Epithelial cell of esophagus (primary cell): ENCODE measurements around the gene BEST3.
A peak's percentile ranks its signal among the peaks of the same experiment; 100 is the strongest.

Experiments
- DNase-seq: peaks from one replicate; pipeline ENCODE4 v3.0.0; 2010; ENCODE audit warnings: low read depth
- H3K4me3 ChIP-seq: 2 replicates; pipeline ENCODE4 v1.5.1; 2011; ENCODE audit warnings: mild to moderate bottlenecking, low read length, control low read depth
- TF ChIP-seq, protein P1 (sequence below): IDR thresholded peaks from 2 replicates; pipeline ENCODE4 v1.5.1; 2011; ENCODE audit warnings: low read depth, mild to moderate bottlenecking, low read length, control low read depth, inconsistent platforms; ENCODE audit not compliant: insufficient read depth; ENCODE audit errors: missing control alignments

The BEST3 gene

DNA sequence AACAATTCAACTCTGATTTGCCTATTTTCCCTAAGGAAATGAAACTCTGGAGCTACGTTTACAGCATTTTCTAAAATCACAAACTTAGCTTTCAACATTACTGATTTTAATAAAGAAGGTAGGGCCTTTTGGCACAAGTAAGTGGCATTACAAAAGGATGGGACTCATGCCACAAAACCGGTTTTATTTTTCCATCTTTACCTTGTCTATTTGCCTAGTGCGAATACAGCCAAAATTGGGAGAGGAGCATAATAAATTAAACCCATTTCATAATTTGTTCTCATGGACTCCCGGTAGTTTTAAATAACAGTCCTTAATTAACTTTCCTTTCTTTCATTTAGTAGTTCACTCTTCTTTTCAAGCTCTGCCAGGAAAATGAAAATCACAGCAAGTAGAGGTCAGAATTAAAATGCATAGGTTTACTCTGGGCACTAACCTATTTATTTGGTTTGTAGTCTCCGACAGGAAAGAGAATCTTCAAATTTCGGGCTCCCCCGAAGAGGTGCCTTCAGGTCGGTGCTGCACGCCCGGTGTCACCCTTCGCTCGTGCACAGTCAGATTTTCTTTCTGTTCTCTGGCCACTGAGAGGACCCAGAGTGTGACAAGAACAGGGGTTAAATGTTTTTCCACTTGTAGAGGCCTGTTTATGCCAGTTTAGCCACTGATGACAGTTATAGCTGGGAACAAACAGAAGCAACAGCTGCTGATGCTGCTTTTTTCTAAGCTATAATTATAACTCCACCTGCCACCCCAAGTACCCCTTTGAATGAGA, at the start of gene BEST3:
Gene BEST3, minus strand, starts transcription at position 535 of the 772 bp plus-strand sequence. CDS start 1,505 bp downstream, outside the sequence.
- DNase-seq: no peak

DNA sequence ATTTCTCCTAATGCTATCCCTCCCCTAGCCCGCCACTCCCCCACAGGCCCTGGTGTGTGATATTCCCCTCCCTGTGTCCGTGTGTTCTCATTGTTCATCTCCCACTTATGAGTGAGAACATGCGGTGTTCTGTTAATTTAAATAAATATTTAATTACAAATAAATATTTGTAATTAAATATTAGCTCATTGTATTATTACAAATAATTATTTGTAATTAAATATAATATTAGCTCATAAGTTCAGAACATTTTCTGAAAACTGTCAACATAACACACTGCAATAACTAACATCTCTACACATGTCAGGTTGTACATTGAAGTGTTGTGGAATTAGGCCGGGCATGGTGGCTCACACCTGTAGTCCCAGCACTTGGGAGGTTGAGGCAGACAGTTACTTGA, 45.0 kb upstream of the BEST3 start:
- TF ChIP-seq, protein P1, sequence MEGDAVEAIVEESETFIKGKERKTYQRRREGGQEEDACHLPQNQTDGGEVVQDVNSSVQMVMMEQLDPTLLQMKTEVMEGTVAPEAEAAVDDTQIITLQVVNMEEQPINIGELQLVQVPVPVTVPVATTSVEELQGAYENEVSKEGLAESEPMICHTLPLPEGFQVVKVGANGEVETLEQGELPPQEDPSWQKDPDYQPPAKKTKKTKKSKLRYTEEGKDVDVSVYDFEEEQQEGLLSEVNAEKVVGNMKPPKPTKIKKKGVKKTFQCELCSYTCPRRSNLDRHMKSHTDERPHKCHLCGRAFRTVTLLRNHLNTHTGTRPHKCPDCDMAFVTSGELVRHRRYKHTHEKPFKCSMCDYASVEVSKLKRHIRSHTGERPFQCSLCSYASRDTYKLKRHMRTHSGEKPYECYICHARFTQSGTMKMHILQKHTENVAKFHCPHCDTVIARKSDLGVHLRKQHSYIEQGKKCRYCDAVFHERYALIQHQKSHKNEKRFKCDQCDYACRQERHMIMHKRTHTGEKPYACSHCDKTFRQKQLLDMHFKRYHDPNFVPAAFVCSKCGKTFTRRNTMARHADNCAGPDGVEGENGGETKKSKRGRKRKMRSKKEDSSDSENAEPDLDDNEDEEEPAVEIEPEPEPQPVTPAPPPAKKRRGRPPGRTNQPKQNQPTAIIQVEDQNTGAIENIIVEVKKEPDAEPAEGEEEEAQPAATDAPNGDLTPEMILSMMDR: no peak
- no peak for DNase-seq

More for the DNA sequence above, at the start of gene BEST3:
- TF ChIP-seq, protein P1: no peak
- H3K4me3 ChIP-seq: no peak within 1 kb of the TSS

DNA sequence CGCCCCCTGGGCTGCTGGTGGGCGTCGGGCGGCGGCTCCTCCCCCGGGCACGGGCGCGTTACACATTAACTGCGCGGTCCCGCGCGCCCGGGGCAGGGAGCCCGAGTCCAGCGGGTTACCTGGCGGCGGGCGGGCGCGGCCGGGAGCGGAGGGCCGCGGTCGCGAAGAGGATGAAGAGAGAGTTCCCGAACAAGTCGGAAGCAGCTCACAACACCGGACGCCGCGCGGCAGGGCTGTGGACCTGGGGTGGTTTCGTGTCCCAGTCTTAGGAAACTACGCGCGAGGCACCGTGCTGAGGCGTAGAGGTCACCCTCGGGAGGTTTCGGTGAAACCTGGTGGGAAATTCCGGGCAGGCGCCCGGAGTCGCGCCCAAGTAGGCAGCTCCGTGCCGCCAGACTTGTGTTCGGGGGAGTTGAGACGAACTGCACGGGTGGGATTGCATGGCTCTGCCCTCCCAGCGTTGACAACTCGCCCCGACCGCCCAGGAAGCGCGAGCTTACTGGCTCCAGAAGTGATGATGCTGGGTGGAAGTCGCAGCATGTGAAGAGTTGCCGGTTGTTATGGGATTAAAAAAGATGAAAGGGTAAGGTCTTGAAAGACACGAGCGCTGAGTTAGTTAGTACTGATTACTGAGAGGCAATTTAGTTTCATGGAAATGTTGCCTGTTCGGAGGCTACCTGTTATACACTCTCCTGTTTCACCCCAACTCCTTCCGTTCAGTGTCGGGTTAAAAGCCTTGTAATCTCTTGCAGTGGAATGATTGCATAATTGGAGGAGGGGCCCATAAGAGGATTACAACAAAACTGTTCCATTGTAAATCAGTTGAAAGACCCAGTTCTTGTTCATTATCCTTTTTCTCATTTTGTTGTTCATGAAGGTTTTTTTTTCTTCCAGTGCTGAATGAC, 40.4 kb upstream of the BEST3 start:
- DNase-seq: peak; percentile 75
- H3K4me3 ChIP-seq: peak overlapping the region; percentile 84
- TF ChIP-seq, protein P1: no peak

More for the DNA sequence above, 45.0 kb upstream of the BEST3 start:
- H3K4me3 ChIP-seq: no peak overlapping the region

DNA sequence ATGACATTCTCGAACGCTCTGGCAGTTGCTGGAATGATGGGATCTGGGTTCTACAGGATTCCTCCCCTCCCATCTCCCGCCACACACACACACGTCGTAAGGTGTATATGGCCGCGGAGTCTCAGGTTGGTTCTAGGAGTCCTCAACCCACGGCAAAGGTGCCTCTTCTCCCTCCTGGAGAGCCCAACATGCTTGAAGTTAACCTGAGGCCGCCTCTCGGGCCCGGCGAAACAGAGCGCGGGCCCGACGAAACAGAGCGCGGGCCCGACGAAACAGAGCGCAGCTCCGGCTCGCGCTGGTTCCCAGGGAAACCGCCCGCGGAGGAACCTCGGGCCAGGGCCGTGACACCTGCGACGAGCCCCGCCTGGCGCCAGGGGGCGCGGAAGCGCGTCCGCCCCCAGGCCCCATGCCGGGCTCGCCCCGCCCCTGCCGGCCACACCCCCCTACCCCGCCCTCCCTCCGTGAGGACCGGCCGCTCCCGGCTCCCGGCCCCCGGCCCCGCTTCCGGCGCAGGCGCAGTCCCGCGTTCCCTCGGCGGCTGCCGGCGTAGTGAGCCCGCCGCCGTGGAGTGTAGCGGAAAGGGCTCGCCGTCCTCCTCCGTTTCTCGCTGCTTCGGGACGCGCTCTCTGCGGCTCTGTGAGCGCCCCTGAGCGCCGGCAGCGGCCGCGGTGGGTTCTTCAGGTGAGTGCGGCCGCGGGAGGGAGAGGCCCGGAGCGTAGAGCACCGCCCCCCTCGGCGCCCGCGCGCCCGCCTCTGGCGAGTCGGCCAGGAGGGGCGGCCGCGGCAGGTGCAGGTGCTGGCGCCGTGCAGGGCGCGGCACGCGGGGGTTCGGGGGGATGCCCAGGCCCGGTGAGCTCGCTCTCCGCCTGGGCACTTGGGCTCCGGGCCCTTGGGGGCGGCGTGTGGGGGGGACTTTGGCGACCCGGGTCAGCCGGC, 39.5 kb upstream of the BEST3 start, which contains the start of gene RAB3IP:
Gene RAB3IP, plus strand, starts transcription at position 510 of the 936 bp plus-strand sequence. CDS start 16,549 bp downstream, outside the sequence.
- TF ChIP-seq, protein P1: peak; percentile 27
- H3K4me3 ChIP-seq: peak within 1 kb of the TSS; percentile 84
- DNase-seq: peak; percentile 85

DNA sequence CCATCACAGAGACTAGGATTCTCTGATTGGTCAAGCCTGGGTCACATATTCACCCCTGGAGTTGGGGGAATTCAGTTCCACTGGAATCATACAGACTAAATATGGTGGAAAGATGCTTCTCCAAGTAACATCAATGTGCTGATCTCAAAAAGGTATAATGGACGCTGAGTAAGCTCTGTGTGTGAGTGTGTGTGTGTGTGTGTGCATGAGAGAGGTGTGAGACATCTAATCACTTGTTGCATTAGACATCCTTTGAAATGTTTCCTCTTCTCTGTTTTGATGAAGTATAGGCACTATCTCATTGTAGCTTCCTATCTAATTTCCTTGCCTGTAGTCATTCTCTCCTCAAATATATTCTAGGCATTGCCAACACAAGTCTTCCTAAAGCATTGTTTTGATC, 34.5 kb upstream of the BEST3 start:
- TF ChIP-seq, protein P1: no peak
- H3K4me3 ChIP-seq: no peak overlapping the region

DNA sequence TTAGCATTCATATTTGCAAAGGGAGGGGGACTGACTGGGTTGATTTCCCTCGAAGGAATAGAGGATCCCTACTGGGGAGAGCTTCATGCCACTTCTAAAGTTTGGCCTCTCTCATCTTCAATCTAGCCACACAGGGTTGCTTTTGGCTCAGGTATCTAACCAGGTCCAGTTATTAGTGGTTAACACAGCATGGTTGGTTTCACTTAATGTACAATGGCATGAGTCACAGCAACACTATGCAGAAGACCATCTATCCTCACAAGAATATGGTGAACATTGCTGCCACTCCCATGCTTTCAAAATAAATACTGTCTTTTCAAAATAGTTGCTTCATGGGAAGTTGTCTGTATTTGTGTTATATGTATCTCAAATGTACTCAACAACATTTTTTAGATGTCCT, 33.0 kb upstream of the BEST3 start:
- no peak overlapping the region for H3K4me3 ChIP-seq
- TF ChIP-seq, protein P1: no peak
- DNase-seq: peak; percentile 68

More for the DNA sequence above, 34.5 kb upstream of the BEST3 start:
- DNase-seq: no peak
